NAMALWA (cell line): ENCODE measurements around the gene RASA4B.
A peak's percentile ranks its signal among the peaks of the same experiment; 100 is the strongest.

Experiments used
- DNase-seq: peaks from one replicate; pipeline ENCODE4 v3.0.0-alpha.2; 2015; ENCODE audit warnings: low spot score

RASA4B gene

DNA sequence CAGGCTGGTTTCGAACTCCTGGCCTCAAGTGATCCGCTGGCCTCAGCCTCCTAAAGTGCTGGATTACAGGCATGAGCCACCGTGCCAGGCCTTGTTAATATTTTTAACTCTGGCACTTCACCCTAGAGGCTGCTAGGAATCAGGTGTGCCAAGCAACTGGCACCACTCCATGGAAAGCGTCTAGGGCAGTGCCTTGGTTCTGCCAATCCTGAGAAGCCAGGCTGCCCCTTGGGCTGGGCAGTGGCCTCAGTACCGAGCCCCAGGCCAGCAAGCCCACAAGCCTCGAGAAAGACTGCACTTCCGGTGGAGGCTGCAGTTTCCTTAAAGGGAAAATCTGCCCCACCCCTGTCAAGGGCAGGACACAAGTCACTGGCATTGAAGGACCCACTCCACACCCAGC, 64.3 kb downstream of the RASA4B start:
- no peak for DNase-seq

- no peak for DNase-seq
These were observed 65.1 kb downstream of the RASA4B start for GRCh38 chr7:102452451-102452850.

DNA sequence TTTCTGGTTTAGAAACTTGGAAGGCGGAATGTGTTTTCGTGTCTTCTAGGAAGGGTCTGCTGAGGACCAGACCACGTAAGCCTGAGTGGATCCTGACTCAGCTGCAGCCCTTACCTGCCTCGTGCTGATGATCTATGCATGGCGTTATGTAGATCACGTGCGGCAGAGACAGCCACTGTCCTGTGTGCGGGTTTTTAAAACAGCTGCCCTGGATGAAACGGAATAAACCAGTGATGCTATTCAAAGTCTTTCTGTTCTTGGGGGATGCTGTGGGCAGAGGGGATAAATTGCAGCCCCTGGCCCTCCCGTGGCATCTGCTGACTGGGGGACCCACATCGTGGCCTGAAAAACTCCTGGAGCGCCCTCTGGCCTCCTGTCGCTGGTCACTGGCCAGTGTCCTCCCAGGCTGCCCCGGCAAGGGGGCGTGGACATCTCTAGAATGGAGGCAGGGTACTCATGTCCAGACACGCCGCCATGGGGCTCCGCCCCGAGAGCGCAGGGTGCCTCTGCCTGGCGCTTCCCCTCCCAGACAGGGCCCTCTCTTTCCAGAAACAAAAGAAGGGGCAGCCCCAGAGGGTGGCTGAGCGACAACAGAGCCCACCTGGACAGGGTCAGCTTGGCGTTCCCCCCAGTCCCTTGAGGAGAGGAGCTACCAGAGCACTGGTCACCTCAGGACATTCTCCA, 66.1 kb downstream of the RASA4B start:
- no peak for DNase-seq

DNA sequence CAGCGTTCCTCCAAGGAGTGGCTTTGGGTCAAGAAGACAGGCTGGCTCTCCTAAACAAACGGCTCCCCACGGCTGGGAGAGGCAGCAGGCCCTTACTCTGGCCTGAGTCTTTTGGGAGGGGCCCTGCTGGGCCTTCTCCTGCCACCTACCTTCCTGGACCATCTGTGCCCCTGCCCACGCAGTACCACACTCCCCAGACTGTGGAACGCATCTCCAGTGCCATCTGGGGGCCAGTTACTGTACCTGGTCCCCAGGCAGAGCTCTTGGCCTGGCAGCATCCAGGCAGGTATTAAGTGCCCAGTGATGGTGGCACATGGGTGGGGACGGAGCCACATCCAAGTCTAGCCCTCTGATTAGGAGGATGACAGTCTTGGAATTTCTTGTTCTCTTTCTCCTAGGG, 67.3 kb downstream of the RASA4B start:
- DNase-seq = peak; percentile 71

DNA sequence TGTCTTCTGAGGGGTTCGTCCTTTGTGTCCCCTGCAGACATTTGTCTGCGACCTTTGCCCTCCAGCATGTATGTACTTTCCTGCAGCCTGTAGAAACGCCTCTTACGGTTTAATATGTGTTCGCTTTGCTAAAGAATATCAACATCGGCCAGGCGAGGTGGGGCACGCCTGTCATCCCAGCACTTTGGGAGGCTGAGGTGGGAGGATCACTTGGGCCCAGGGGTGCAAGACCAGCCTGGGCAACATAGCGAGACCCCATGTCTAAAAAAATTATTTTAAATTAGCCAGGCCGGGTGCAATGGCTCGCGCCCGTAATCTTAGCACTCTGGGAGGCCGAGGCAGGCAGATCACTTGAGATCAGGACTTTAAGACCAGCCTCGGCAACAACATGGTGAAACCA, 68.4 kb downstream of the RASA4B start:
- DNase-seq = no peak

- no peak for DNase-seq
These were observed 70.3 kb downstream of the RASA4B start for GRCh38 chr7:102447311-102447710.

- DNase-seq = peak; percentile 69
These were observed 71.0 kb downstream of the RASA4B start for GRCh38 chr7:102446387-102447156.

GRCh38 chr7:102445674-102446071, 71.9 kb downstream of the RASA4B start:
- DNase-seq = no peak

GRCh38 chr7:102444961-102445673, 72.5 kb downstream of the RASA4B start:
- peak; percentile 77 for DNase-seq

- no peak for DNase-seq
These were observed 77.4 kb downstream of the RASA4B start for GRCh38 chr7:102439963-102440795.

DNA sequence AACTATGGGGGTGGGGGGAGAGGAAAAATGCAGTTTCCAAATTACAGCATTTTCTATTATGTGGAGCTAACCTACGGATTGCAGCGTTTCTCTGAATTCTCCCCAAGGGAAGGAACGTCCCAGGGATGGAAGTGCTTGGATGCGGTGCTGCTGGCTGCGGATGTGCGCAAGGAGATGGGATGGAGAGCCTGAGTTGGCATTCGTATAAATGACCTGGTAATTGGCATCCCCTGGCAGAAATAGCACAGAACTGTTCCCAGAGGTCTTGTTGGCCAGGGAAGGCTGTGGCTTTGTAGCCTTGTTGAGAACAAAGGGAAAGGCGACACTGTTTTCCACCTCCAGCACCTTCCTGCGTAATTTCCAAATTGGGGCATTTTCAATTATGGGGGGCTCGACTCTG, 81.5 kb downstream of the RASA4B start:
- no peak for DNase-seq

- peak; percentile 68 for DNase-seq
These were observed 83.5 kb downstream of the RASA4B start for GRCh38 chr7:102434039-102434486.

DNA sequence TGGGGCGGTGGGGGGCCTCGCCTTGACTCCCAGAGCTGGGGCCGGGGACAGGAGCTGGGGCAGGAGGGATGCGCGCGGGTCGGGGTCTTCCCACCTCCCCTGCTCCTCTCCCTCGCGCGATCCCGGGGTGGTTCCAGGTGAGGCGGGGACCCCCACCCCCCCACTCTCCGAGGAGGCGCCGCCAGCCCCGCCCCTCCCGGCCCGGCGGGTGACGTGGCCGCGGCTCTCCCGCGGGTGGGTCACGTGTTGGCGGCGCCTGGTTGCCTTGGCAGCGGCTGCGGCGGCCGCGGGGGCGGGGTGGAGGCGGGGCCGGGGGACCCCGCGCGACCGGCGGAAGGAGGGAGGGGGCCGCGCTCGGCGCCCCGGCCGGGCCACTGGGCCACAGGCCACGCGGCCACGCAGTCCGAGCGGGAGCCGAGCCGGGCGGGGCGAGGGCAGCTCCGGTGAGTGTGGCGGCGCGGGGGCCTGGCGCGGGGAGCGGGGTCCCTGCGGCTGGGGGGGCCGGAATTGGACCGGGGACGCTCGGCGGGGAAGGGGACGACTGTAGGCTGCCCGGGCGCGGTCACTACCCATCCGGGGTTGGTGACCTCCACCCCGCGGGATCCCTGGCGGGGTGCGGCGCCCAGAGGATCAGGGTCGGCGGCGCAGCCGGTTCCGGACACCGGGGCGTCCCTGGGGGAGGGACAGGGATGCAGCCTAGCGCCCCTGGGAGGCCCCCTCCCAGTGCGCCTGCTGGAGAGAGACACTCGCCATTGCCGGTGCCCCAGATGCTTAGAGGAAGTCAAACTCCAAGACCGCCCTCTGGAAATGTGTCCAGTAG, 84.1 kb downstream of the RASA4B start, which contains the start of gene ORAI2:
TSS of gene ORAI2 (plus strand) at position 357 of the 820 bp plus-strand sequence. CDS start 5,382 bp downstream, outside the sequence.
- DNase-seq = peak; percentile 89
